Stimulated activated CD8-positive, alpha-beta memory T cell treated with anti-CD3 and anti-CD28 coated beads, Interleukin-15, amount 100 ng/mL, for 24 hours (primary cell): Measurements from ENCODE around the gene SOX13.
A peak's percentile ranks its signal among the peaks of the same experiment; 100 is the strongest.

ENCODE experiments used
- DNase-seq: peaks from one replicate; pipeline ENCODE4 v3.0.0-alpha.2; 2020; ENCODE audit warnings: low read depth

SOX13 gene

GRCh38 chr1:204108312-204109141 lies 35.6 kb downstream of the SOX13 start:
- DNase-seq, result no peak

- no peak for DNase-seq
Measured at GRCh38 chr1:204110894-204111633, 38.1 kb downstream of the SOX13 start.

- no peak for DNase-seq
Measured at GRCh38 chr1:204112876-204113730, 40.2 kb downstream of the SOX13 start.

DNA sequence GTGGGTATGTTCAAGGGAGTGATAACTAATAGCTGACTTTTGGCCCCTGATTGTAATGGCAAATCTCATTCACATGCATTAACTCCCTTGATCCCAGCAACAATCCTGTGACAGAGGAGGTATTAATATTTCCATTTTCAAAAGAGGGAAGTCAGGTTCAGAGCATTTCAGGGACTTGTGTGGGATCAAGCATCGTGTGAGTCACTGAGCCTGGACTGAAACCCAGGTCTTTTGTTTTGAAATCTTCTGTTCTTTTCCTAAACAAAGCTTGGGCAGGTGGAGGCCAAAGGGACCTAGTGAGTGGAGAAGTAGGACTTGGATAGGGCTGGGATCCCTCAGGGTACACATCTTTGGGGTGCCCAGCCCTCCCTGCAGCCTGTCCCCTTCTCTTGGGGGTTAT lies 41.0 kb downstream of the SOX13 start:
- DNase-seq, result no peak

GRCh38 chr1:204114606-204115005 lies 41.7 kb downstream of the SOX13 start:
- no peak for DNase-seq

DNA sequence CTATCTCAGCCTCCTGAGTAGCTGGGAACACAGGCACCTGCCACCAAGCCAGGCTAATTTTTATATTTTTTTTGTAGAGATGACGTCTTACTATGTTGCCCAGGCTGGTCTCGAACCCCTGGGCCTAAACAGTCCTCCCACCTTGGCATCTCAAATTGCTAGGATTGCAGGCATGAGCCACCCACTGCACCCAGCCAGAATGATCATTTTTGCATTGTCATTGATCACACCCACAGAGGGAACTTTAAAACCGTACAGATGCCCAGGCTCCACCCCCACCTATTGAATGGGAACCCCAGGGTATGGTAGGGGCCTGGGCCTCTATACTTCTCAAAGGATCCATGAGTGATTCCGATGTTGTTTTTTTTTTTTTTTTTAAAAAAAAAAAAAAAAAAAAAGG lies 42.2 kb downstream of the SOX13 start:
- no peak for DNase-seq

DNA sequence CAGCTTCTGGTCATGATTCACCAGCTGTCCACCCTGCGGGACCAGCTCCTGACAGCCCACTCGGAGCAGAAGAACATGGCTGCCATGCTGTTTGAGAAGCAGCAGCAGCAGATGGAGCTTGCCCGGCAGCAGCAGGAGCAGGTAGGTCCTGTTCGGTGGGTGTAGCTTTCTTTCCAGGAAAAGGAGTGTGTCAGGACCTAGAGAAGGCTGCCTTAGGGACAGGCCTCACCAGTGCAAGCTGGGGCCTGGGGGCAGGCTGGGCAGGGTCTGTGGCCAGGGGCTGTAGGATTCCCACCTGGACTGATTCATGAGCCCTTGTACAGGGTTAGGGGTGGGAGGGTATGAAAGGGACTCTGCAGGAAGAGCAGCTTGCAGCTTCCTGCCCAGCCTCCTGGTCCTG lies 43.6 kb downstream of the SOX13 start:
- no peak for DNase-seq

- no peak for DNase-seq
Measured at GRCh38 chr1:204121840-204122555, 49.1 kb downstream of the SOX13 start.

DNA sequence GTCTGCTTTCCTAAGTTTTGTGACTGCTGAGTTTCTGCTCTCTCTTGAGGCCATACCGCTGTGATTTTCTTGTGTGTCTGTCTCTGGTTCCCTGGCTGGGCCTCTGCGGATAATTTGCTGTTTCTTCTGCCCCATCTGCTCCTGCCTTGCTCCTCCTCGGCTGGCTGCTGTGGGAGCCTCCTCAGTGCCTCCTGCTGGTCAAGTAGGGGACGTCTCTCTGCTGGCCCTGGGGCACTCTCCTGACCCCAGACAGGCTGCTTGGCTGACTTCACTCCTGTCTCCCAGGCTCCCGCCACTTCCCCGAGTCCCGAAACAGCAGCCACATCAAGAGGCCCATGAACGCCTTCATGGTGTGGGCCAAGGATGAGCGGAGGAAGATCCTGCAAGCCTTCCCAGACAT lies 50.5 kb downstream of the SOX13 start:
- no peak for DNase-seq

DNA sequence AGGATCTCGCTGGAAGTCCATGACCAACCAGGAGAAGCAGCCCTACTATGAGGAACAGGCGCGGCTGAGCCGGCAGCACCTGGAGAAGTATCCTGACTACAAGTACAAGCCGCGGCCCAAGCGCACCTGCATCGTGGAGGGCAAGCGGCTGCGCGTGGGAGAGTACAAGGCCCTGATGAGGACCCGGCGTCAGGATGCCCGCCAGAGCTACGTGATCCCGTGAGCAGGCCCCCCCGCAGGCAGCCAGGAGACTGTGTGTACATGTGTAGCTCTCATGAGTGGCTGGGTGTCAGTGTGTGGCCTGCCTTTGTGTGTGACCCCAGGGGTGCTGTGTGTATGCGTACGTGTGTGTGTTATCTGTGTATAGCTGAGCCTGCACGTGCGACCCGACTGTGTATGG lies 51.7 kb downstream of the SOX13 start:
- no peak for DNase-seq

DNA sequence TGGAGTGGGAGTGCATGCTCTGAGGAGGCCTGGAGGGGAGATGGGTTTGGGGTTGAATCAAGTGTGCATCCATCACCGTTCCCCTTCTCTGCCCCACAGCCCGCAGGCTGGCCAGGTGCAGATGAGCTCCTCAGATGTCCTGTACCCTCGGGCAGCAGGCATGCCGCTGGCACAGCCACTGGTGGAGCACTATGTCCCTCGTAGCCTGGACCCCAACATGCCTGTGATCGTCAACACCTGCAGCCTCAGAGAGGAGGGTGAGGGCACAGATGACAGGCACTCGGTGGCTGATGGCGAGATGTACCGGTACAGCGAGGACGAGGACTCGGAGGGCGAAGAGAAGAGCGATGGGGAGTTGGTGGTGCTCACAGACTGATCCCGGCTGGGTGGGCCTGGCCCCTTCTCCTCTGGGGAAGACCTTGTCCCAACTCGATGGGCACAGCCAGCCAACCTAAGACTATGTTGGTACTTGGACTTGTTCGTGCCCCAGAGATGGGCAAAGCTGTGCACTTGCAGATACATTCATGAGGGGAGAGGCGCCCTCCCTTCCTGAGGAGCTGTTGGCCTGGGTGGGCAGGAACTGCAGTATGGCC lies 52.9 kb downstream of the SOX13 start:
- DNase-seq, result no peak

- DNase-seq, result no peak
Measured at GRCh38 chr1:204126386-204126785, 53.5 kb downstream of the SOX13 start.

- no peak for DNase-seq
Measured at GRCh38 chr1:204126956-204127355, 54.0 kb downstream of the SOX13 start.

- no peak for DNase-seq
Measured at GRCh38 chr1:204127597-204128242, 54.8 kb downstream of the SOX13 start.

- DNase-seq, result no peak
Measured at GRCh38 chr1:204128464-204128963, 55.6 kb downstream of the SOX13 start.

- DNase-seq, result peak; percentile 45
Measured at GRCh38 chr1:204128964-204129896, 56.3 kb downstream of the SOX13 start.

- DNase-seq, result no peak
Measured at GRCh38 chr1:204130178-204130577, 57.3 kb downstream of the SOX13 start.

DNA sequence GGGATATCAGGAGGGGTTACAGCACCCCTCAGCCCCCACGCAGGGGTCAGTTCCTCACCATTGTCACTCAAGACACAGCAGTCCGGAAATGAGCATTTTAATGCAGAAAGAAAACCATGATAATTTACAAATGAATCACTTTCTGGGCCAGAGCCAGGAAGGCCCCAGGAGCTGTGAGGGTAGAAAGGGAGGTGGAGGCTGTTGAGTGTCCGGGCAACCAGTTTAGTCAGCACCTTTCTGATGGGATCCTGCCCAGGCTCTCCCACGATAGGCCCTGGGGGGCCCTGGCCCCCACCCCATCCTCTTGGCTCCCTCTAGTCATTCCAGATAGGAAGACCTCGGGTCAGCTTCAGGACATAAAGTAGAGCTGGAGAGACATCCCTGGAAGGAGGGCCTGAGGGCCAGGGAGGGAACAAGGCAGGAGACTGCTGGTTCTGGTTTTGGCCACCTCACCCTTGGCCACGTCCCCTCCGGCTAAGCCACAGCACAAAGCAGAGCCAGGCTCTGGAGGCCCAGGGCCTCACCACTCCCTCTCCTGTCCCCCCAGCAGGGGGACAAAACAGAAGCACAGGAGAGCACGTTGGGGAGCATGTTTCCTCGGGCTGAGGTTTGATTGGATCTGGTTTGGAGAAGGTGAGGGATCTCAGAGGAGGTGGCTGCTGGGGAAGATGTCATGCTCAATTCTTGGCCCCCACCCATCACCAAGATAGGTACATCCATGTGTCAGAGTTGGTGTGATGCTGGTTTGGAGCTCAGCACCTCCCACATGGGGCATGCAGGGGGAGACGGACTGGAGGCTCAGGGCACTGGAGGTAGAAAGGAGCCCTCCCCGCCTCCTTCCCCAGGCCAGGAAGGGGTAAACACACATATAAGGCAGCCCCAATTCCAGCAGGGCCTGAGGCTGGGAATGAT lies 58.3 kb downstream of the SOX13 start:
- no peak for DNase-seq

GRCh38 chr1:204131978-204132377 lies 59.1 kb downstream of the SOX13 start:
- no peak for DNase-seq
